HG03139 (cell line): ENCODE data around the gene CBX4.

Source experiments
- ATAC-seq: cut with Tn5 transposase; IDR thresholded peaks from one replicate; pipeline ENCODE4 v1.9.1; 2021; ENCODE audit not compliant: unreplicated experiment

CBX4 gene

DNA sequence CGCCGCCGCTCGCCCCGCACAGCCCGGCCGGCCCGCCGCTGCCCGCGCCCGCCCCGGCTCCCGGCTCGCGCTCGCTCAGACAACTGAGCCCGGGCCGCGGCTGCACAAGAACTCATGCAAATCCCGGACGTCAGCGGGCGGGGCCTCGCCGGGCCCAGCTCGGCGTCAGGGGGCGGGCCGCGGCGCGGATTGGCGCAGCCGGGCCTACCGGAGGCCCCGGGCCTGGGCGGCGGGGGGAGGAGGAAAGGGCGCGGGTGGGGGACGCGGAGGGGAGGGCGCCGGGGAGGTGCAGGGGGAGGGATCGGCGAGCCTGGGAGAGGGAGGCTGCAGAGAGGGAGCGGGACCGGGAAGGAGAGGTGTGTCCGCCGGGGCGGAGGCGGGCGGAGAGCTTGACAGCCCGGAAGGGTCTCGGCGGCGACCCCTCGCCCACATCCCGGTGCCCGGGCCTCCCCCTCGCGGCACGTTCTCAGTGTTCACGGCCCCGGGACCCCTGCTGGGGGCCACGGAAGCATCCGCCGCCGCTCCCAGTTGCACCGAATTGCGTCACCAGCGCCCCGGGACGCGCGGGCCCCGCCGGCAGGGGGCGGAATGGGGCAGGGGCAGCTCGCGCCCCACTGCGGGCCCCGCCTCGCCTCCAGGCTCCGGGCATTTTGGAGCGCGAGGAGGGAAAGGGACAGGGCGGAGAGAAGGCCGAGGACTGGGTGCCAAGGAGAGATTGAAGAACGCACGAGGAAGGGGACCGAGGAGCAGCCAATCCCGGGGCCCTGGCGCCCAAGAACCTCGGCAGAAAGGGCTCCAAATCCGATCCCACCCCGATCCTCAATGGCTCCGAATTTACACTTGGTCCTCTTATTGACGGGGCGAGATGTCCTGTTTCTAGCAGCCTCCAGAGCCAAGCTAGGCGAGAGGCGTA, at the start of gene CBX4:
Gene CBX4, minus strand, starts transcription at position 85 of the 913 bp plus-strand sequence. CDS start 189 bp downstream, outside the sequence.
- ATAC-seq: peak; percentile 59

GRCh38 chr17:79888009-79888540, 48.8 kb upstream of the CBX4 start:
- ATAC-seq: no peak

- ATAC-seq: no peak
These were observed 48.3 kb upstream of the CBX4 start for GRCh38 chr17:79887451-79887991.

DNA sequence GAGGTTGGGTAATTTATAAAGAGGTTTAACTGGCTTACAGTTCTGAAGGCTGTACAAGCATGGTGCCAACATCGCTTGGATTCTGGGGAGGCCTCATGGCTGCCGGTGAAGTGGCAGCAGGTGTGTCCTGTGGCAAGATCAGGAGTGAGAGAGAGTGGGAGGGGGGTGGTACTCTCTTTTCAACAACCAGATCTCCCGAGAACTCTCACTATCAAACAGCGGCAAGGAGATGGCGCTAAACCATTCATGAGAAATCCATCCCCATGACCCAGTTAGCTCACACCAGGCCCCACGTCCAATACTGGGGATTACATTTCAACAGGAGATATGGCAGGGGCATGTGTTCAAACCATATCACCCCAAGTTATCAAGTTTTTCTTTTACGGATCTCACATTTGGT, 44.0 kb upstream of the CBX4 start:
- no peak for ATAC-seq

- ATAC-seq: no peak
These were observed 39.2 kb upstream of the CBX4 start for GRCh38 chr17:79878329-79878947.

DNA sequence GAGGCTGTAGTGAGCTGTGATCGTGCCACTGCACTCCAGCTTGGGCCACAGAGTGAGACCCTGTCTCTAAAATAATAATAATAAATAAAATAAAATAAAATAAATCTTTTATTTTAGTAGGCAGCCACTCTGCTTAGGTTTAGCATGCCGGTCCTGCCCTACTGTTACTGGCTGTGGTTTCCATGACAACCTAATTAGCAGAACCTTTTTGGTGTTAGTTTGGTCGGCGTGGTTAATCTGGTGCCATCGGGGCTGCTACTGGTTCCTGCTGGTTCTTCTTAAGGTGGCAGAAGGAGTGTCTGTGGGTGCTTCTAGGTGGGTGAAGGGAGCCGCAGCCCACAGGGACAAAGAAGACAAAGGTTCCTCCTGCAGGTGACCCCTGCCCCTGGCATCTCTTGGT, 37.8 kb upstream of the CBX4 start:
- ATAC-seq: no peak

DNA sequence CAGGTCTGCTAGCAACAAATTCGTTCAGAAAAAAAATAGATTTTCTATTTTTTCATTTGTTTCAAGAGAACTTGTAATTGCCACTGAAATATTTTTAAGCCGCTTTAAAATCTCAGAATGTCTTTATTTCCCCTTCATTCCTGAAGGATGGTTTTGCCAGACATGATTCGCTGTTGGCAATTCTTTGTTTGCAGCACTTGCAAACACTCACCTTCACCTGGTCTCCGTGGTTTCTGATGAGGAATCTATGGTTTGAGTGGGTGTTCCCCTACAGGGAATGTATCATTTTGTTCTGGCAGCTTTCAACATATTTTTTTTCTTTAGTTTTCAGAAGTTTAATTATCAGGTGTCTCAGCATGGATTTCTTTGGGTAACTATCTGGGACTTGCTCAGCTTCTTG, 36.3 kb upstream of the CBX4 start:
- ATAC-seq: no peak

DNA sequence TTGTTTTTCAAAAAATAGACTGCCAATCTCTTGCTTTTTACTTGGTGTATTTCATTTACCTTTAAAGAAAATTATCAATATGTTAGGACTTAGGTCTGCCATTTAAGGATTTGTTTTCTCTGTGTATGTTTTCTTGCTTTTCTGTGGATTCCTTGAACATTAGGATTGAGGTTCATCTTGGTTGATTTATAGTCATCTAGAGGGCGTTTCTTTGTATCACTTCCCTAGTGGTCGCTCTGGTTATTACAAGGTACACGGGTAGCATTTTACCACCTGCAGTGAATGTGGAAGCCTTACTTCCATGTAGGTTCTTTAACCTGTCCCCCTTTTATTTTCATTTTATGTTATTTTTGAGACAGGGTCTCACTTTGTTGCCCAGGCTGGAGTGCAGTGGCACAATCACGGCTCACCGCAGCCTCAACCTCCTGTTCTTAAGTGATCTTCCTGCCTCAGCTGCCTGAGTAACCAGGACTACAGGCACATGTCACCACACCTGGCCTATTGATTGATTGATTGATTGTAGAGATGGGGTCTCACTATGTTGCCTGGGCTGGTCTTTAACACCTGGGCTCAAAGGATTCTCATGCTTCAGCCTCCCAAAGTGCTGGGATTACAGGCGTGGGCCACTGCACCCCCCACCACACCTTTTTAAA, 35.2 kb upstream of the CBX4 start:
- no peak for ATAC-seq

GRCh38 chr17:79873583-79873982, 34.3 kb upstream of the CBX4 start:
- ATAC-seq: no peak

DNA sequence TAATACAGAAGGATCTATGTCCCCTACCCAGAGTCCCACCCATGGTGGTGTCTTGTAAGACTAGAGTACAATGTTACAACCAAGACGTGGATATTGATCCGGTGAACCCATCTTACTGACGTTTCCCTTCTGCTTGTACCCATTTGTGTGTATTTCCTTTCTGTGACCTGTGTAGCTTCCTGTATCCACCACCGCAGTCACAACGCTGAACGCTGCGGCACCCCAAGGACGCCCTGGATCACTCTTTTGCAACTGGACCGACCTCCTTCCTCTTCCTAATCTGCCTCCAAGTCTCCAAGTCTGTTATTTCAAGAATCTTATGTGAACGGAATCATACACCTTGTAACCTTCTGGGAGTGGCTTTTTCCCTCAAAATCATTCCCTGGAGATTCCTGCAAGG, 33.5 kb upstream of the CBX4 start:
- no peak for ATAC-seq

DNA sequence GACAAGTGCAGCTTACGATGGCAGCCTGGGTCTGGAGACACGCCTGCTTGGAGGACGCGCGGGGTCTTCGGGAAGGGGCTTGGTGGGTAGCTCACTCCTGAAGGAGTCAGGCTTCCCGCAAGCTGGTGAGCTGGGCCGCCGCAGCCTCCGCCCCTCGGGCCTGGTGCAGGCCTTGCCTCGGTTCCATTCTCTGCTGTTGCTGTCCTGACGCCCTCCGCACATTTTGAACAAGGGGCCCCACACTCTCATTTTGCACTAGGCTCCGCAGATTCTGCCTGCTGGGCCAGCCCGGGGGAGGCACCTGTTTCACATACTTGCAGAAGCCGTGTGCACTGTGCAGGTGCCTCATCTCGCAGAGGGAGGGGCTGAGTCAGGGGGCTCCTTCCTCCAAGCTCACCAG, 31.9 kb upstream of the CBX4 start:
- no peak for ATAC-seq

GRCh38 chr17:79870540-79870939, 31.3 kb upstream of the CBX4 start:
- no peak for ATAC-seq

DNA sequence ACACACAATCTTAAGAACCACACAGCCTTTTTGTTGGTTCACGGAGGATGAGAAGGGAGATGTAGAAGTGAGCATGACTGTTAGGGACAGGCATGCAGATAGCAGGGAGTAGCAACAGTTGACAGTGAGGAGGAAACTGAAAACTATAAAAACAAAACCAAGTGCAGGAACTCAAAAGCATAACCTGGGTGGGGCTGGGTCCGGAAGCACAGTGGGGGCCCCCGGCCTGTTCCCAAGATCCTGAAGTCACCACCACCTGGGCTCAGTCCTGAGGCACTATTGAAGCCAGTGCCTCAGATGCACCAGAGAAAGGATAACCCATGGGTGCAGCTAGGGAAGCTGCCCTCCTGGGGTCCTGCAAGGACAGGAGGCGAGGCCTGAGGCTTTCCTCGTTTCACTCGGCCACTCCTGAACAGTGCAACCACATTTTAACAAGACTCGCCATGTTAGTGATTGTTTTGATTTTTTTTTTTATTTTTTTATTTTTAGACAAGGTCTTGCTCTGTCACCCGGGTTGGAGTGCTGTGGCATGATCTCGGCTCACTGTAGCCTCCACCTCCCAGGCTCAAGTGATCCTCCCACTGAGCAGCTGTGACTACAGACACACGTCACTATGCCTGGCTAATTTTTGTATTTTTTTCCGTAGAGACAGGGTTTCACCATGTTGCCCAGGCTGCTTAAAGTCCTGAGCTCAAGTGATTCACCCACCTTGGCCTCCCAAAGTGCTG, 27.7 kb upstream of the CBX4 start:
- ATAC-seq: no peak

- no peak for ATAC-seq
These were observed 26.3 kb upstream of the CBX4 start for GRCh38 chr17:79865351-79866210.

- ATAC-seq: no peak
These were observed 25.5 kb upstream of the CBX4 start for GRCh38 chr17:79864617-79865250.

GRCh38 chr17:79864147-79864546, 24.9 kb upstream of the CBX4 start:
- ATAC-seq: no peak

DNA sequence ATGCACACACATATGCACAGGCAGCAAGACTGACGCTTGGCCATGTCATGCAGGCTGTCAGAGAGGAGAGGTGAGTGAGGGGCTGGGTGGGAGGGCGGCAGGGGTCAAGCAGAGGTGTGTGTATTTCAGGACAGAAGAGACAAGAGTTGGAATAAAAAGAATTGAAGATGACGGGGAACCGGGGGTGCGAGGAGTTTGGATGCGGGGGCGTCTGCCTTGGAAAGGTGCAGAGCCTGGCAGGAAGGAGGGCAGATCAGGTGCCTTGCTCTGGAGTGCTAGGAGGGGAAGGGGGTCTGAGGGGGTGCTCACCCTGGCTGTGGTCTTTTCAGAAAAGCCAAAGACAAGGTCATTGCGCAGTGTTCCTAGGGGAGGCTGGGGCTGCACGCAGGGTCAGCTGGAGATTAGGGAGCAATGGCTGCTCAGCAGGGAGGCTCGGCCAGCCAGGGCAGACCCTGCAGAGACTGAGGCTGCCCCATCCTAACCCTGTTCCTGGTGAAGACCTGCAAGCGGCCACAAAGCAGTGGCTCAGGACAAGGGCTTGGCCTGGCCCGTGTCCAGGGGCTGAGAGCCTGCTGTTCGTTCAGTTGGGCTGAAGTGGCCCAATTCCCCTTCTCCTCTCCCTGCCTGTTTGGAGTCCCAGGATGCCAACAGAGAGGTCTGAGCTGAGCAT, 23.7 kb upstream of the CBX4 start:
- no peak for ATAC-seq

DNA sequence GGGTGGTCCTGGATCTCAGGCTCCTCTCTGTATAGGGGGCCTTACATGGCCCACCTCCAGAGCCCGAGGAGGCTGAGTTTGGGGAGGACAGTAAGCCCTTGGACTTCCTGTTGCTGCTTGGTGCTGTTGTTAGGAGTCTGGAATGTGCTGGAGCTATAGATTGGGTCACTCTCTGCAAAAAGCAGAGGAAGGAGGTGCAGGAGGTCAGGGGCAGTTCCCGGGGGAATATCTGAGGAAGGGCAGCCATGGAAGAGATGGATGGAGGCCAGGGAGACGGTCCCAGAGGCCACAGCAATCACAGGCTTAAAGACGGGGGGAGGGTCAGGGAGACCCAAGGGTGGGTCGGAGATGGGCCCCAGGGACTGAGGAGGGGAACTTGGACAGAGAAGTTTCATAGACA, 23.0 kb upstream of the CBX4 start:
- ATAC-seq: no peak
